ENCODE measurements around the gene AMBP. TPM values are rescaled to one million over a fixed set of nuclear protein-coding genes. Genes with fewer than 3 reads are reported as not detected.

AMBP gene
- total and polyA plus RNA-seq, 2 donors from 2014 or later = 5.3 to 43.5 TPM

- intact Hi-C loops (cut with DNase I) = no loop called here
- Histone ChIP-seq H3K4me1 (ENCODE audit: control insufficient read depth in 2 of 3, insufficient read depth in 2 of 3, low read depth in 1 of 3, low read length in 3 of 3) (peaks cover 0 to 5% (median 4%) of the 10 kb centered on the region in 3 donors), H3K36me3 (ENCODE audit: control insufficient read depth in 2 of 3, insufficient read depth in 3 of 3, low read length in 3 of 3) (peaks cover 2 to 15% (median 13%) of the 10 kb centered on the region in 3 donors), H3K27me3 (ENCODE audit: control insufficient read depth, insufficient read depth, low read length) (no peaks in the 10 kb centered on the region), H3K27ac (ENCODE audit: low read depth in 2 of 2, low read length in 2 of 2) (no peak overlapping the region), H3K9me3 (ENCODE audit: control insufficient read depth in 2 of 3, insufficient read depth in 1 of 3, low read length in 3 of 3) (no peaks in the 10 kb centered on the region), H3K9ac (ENCODE audit: low read length in 3 of 3) (no peak overlapping the region), H3K4me3 (ENCODE audit: low read length in 3 of 3) (no peak overlapping the region)
- FAIRE-seq = no peak
- TF ChIP-seq, protein P1, sequence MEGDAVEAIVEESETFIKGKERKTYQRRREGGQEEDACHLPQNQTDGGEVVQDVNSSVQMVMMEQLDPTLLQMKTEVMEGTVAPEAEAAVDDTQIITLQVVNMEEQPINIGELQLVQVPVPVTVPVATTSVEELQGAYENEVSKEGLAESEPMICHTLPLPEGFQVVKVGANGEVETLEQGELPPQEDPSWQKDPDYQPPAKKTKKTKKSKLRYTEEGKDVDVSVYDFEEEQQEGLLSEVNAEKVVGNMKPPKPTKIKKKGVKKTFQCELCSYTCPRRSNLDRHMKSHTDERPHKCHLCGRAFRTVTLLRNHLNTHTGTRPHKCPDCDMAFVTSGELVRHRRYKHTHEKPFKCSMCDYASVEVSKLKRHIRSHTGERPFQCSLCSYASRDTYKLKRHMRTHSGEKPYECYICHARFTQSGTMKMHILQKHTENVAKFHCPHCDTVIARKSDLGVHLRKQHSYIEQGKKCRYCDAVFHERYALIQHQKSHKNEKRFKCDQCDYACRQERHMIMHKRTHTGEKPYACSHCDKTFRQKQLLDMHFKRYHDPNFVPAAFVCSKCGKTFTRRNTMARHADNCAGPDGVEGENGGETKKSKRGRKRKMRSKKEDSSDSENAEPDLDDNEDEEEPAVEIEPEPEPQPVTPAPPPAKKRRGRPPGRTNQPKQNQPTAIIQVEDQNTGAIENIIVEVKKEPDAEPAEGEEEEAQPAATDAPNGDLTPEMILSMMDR (IDR thresholded peaks at IDR 0.05; ENCODE audit: borderline replicate concordance, extremely low read depth, insufficient read depth) = no peak
- peak in 1 of 5 donors; percentile 9 for DNase-seq
Observed at GRCh38 chr9:114055894-114056293, 22.2 kb downstream of the AMBP start.

DNA sequence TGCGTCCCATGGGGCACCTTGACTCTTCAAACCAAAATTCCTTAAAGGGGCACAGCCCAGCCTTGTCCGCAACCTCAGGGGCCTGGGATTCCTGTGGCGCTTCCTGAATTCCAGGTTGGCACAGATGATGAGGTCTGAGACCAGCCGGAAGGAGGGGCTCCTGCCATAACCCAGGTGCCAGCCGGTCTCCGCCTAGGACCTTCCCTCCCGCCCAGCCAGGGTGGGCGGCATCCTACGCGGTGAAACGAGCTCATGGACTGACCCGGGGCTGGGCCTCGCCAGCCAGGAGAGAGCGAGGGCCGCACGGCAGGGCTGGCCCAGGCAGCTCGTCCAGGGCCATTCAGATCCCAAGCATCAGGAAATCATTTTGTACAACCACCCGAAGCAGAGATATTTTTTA, 23.0 kb downstream of the AMBP start:
- peaks cover 2 to 21% (median 19%) of the 10 kb centered on the region in 3 donors for H3K36me3 ChIP-seq (ENCODE audit: control insufficient read depth in 2 of 3, insufficient read depth in 3 of 3, low read length in 3 of 3)
- peak in 2 of 5 donors; percentile 8 to 30 for DNase-seq

DNA sequence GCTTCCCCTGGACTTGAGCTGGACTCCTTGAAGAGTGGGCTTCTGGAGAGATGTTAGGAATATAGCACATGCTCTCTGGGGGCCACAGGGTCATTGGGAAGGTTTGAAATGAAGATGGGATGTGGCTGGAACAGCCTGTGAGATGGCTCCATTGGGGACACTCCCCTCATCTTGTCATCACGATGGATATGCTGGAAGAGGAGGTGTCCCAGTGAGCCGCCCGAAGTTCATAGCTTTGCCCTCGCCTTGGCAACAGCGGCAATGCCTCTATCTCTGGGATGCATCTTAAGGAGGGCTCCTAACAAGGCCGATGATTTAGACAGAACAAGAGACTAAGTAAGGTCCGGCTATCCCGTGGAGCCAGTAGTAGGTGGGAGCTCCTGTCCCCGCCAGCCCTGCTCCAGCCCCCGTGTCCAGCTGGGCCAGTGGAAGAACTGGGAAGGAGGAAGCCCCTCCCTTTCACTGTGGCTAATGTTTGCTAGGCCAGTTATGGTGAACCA, 23.9 kb downstream of the AMBP start:
- no peak for FAIRE-seq
- intact Hi-C loops (cut with DNase I) = no loop called here
- DNase-seq = peak in 2 of 5 donors; percentile 7 to 25
- Histone ChIP-seq H3K4me1 (ENCODE audit: control insufficient read depth in 2 of 3, insufficient read depth in 2 of 3, low read depth in 1 of 3, low read length in 3 of 3) (peaks cover 0 to 4% (median 4%) of the 10 kb centered on the region in 3 donors), H3K27me3 (ENCODE audit: control insufficient read depth, insufficient read depth, low read length) (no peaks in the 10 kb centered on the region), H3K27ac (ENCODE audit: low read depth in 2 of 2, low read length in 2 of 2) (no peak overlapping the region), H3K36me3 (ENCODE audit: control insufficient read depth in 2 of 3, insufficient read depth in 3 of 3, low read length in 3 of 3) (peaks cover 2 to 28% (median 24%) of the 10 kb centered on the region in 3 donors), H3K9me3 (ENCODE audit: control insufficient read depth in 2 of 3, insufficient read depth in 1 of 3, low read length in 3 of 3) (no peaks in the 10 kb centered on the region), H3K4me3 (ENCODE audit: low read length in 3 of 3) (no peak overlapping the region), H3K9ac (ENCODE audit: low read length in 3 of 3) (no peak overlapping the region)
- TF ChIP-seq, protein P1 (IDR thresholded peaks at IDR 0.05; ENCODE audit: borderline replicate concordance, extremely low read depth, insufficient read depth) = no peak

More for the DNA sequence above, 23.0 kb downstream of the AMBP start:
- TF ChIP-seq, protein P1 (IDR thresholded peaks at IDR 0.05; ENCODE audit: borderline replicate concordance, extremely low read depth, insufficient read depth) = no peak
- no peaks in the 10 kb centered on the region for H3K9me3 ChIP-seq (ENCODE audit: control insufficient read depth in 2 of 3, insufficient read depth in 1 of 3, low read length in 3 of 3)
- FAIRE-seq = no peak
- intact Hi-C loops (cut with DNase I) = no loop called here
- no peak overlapping the region for H3K9ac ChIP-seq (ENCODE audit: low read length in 3 of 3)
- no peak overlapping the region for H3K4me3 ChIP-seq (ENCODE audit: low read length in 3 of 3)
- no peaks in the 10 kb centered on the region for H3K27me3 ChIP-seq (ENCODE audit: control insufficient read depth, insufficient read depth, low read length)
- H3K27ac ChIP-seq (ENCODE audit: low read depth in 2 of 2, low read length in 2 of 2) = no peak overlapping the region
- H3K4me1 ChIP-seq (ENCODE audit: control insufficient read depth in 2 of 3, insufficient read depth in 2 of 3, low read depth in 1 of 3, low read length in 3 of 3) = peaks cover 0 to 5% (median 4%) of the 10 kb centered on the region in 3 donors

Data from kidney (tissue), 14 donors.